CD4-positive, alpha-beta T cell (primary cell): ENCODE results near the gene E2F7. TPM values are rescaled to one million over a fixed set of nuclear protein-coding genes. Genes with fewer than 3 reads are reported as not detected.
A peak's percentile ranks its signal among the peaks of the same experiment; 100 is the strongest.

Source experiments
- ATAC-seq: fragments of 200-7000 bp; cut with Tn5 transposase; one replicate; pipeline ENCODE4 v1.10.0; 2022; ENCODE audit warnings: mild to moderate bottlenecking; ENCODE audit not compliant: poor library complexity
- CTCF ChIA-PET: fragments of 350-600 bp; sonication (Branson Sonifier 250); formaldehyde crosslinking; loops from one replicate; lab custom pipeline; 2021; ENCODE audit warnings: antibody characterized with exemption, inconsistent platforms; lab: Charles Lee
- POLR2A ChIA-PET: fragments of 350-600 bp; sonication (Branson Sonifier 250); formaldehyde crosslinking; loops from one replicate; lab custom pipeline; 2021; ENCODE audit warnings: antibody characterized with exemption, inconsistent platforms; lab: Charles Lee
- DNase-seq, 14 experiments: peaks; one replicate each; pipeline ENCODE4 v3.0.0-alpha.2; 2013 to 2020; ENCODE audit warnings: mixed read lengths in 2 of 14
- H3K27ac ChIP-seq, 2 donors: one replicate each; pipeline versions ENCODE4 v1.5.1 to v1.7.0; 2013; ENCODE audit warnings: low read length in 2 of 2, low read depth in 1 of 2, mild to moderate bottlenecking in 1 of 2
- H3K27me3 ChIP-seq, 2 experiments: 1 replicate in 1 of 2; 2 replicates in 1 of 2; pipeline versions ENCODE4 v1.6.1 to v1.7.0; 2013; ENCODE audit warnings: low read length in 2 of 2, control low read depth in 1 of 2, mild to moderate bottlenecking in 1 of 2, moderate library complexity in 1 of 2; ENCODE audit not compliant: insufficient read depth in 2 of 2, control insufficient read depth in 1 of 2
- H3K36me3 ChIP-seq: one replicate; pipeline ENCODE4 v1.6.1; 2013; ENCODE audit warnings: low read length, control low read depth; ENCODE audit not compliant: insufficient read depth
- H3K4me1 ChIP-seq: one replicate; pipeline ENCODE4 v1.6.1; 2013; ENCODE audit warnings: low read length, control low read depth; ENCODE audit not compliant: insufficient read depth
- H3K4me3 ChIP-seq: one replicate; pipeline ENCODE4 v1.5.1; 2013; ENCODE audit warnings: mild to moderate bottlenecking, low read length, moderate library complexity
- H3K9me3 ChIP-seq, 2 experiments: 1 replicate in 1 of 2; 2 replicates in 1 of 2; pipeline versions ENCODE4 v1.6.1 to v1.7.0; 2013; ENCODE audit warnings: low read length in 2 of 2, mild to moderate bottlenecking in 2 of 2, control low read depth in 1 of 2, moderate library complexity in 1 of 2; ENCODE audit not compliant: control insufficient read depth in 1 of 2, insufficient read depth in 1 of 2
- H3K27ac Mint-ChIP-seq: one replicate; pipeline ENCODE4 v1.8.0; 2020; ENCODE audit warnings: mixed read lengths
- H3K27me3 Mint-ChIP-seq: one replicate; pipeline ENCODE4 v1.8.0; 2021; ENCODE audit warnings: mixed read lengths
- H3K36me3 Mint-ChIP-seq: one replicate; pipeline ENCODE4 v1.8.0; 2021; ENCODE audit warnings: low read depth, mixed read lengths
- H3K4me1 Mint-ChIP-seq: one replicate; pipeline ENCODE4 v1.8.0; 2021; ENCODE audit warnings: low read depth, mixed read lengths
- H3K4me3 Mint-ChIP-seq: one replicate; pipeline ENCODE4 v1.8.0; 2020; ENCODE audit warnings: mild to moderate bottlenecking, mixed read lengths
- H3K9me3 Mint-ChIP-seq: one replicate; pipeline ENCODE4 v1.8.0; 2020; ENCODE audit warnings: mixed read lengths
- intact Hi-C, 2 experiments: fragments of 100-400 bp; cut with DNase I in 1 of 2; cut with micrococcal nuclease in 1 of 2; formaldehyde crosslinking; loops; one replicate each; pipeline versions ENCODE4 v1.15.1 to v1.9.0; 2023 to 2025; cut with DNase I, micrococcal nuclease
- polyA plus RNA-seq, 2 donors: library from polyadenylated mRNA; unstranded; fragments of 120-200 nt; gene quantifications; one replicate each; pipeline ENCODE4 v1.2.1, GENCODE V29; 2013
- total RNA-seq, 174 experiments: library from RNA in 2 of 174; stranded (reverse) in 2 of 174; gene quantifications; one replicate each; pipeline ENCODE4 v1.2.3 and lab custom pipeline; 2021 to 2026
- TF ChIP-seq, protein P1 (sequence below): fragments of 200-600 bp; IDR thresholded peaks from one replicate; pipeline ENCODE4 v1.8.0; 2022; ENCODE audit warnings: antibody characterized with exemption, mild to moderate bottlenecking

E2F7 gene, protein sequence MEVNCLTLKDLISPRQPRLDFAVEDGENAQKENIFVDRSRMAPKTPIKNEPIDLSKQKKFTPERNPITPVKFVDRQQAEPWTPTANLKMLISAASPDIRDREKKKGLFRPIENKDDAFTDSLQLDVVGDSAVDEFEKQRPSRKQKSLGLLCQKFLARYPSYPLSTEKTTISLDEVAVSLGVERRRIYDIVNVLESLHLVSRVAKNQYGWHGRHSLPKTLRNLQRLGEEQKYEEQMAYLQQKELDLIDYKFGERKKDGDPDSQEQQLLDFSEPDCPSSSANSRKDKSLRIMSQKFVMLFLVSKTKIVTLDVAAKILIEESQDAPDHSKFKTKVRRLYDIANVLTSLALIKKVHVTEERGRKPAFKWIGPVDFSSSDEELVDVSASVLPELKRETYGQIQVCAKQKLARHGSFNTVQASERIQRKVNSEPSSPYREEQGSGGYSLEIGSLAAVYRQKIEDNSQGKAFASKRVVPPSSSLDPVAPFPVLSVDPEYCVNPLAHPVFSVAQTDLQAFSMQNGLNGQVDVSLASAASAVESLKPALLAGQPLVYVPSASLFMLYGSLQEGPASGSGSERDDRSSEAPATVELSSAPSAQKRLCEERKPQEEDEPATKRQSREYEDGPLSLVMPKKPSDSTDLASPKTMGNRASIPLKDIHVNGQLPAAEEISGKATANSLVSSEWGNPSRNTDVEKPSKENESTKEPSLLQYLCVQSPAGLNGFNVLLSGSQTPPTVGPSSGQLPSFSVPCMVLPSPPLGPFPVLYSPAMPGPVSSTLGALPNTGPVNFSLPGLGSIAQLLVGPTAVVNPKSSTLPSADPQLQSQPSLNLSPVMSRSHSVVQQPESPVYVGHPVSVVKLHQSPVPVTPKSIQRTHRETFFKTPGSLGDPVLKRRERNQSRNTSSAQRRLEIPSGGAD
- total RNA-seq (under 1 TPM; 0.14 to 0.16 TPM), total RNA-seq (lab: John Stamatoyannopoulos, UW) (0 to 17.1 (median 0.33) reads per million in 172 experiments)
- polyA plus RNA-seq (2013, experiment 1 of 2), result 0.25 TPM
- polyA plus RNA-seq (2013, experiment 2 of 2), result 0.24 TPM

DNA sequence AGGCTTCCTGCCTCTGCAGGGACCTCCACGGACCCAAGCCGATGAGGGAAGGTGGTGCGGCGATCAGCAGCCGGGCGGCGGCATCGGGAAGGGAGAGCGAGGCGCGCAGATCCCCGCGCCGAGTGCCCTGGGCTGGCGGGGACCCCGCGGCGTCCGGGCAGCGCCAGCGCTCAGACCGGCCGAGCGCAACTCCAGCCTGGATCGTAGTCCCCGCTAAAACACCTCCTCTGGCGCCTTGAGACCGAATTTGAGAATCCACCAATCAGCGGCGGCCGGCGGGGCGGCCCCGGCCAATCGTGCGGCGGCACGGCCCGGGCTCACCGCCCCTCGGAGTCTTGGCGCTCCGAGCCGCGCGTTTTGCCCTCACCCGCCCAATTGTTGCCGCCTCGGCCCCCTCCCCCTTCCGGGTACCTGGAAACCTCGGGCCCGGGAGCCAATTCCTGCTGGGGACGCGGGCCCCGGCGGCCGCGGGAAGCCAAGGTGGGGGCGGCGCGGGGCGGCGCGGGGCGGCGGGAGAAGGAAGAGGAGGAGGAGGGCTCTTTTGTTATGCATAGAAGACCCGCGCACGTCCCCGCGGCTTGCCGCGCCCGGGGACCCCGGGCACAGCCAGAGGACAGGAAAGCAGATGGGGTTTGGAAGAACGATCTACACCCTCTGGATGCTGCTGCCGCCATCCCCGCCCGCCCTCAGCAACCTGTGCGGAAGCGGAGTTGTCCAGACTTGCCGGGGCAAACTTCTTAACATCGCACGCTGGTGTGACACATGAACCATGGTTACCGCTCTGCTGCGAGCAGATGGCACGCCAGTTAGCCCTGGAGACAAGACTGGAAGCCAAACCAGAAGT, at the start of gene E2F7:
Gene E2F7, minus strand, starts transcription at position 209 of the 844 bp plus-strand sequence. CDS start 934 bp downstream, outside the sequence.
- Histone ChIP-seq H3K4me3 (peak within 1 kb of the TSS; percentile 76), H3K4me1 (peaks cover 11% of the 10 kb centered on the region), H3K36me3 (no peaks in the 10 kb centered on the region), H3K9me3 (no peaks in the 10 kb centered on the region), H3K27ac (no peak within 1 kb of the TSS), H3K27me3 (peaks cover 7 to 18% of the 10 kb centered on the region in 2 experiments)
- Mint-ChIP-seq H3K4me1 (peaks cover 9% of the 10 kb centered on the region), H3K27ac (no peak within 1 kb of the TSS), H3K36me3 (no peaks in the 10 kb centered on the region), H3K9me3 (no peaks in the 10 kb centered on the region), H3K4me3 (peak within 1 kb of the TSS; percentile 89), H3K27me3 (peaks cover 21% of the 10 kb centered on the region)
- DNase-seq, result peak; percentile 57 to 87 (median 68)
- POLR2A ChIA-PET, result no interaction called here
- TF ChIP-seq, protein P1, sequence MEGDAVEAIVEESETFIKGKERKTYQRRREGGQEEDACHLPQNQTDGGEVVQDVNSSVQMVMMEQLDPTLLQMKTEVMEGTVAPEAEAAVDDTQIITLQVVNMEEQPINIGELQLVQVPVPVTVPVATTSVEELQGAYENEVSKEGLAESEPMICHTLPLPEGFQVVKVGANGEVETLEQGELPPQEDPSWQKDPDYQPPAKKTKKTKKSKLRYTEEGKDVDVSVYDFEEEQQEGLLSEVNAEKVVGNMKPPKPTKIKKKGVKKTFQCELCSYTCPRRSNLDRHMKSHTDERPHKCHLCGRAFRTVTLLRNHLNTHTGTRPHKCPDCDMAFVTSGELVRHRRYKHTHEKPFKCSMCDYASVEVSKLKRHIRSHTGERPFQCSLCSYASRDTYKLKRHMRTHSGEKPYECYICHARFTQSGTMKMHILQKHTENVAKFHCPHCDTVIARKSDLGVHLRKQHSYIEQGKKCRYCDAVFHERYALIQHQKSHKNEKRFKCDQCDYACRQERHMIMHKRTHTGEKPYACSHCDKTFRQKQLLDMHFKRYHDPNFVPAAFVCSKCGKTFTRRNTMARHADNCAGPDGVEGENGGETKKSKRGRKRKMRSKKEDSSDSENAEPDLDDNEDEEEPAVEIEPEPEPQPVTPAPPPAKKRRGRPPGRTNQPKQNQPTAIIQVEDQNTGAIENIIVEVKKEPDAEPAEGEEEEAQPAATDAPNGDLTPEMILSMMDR, result no peak
- peak; percentile 91 for ATAC-seq
- CTCF ChIA-PET, result no interaction called here
- intact Hi-C loops, result no loop called here

DNA sequence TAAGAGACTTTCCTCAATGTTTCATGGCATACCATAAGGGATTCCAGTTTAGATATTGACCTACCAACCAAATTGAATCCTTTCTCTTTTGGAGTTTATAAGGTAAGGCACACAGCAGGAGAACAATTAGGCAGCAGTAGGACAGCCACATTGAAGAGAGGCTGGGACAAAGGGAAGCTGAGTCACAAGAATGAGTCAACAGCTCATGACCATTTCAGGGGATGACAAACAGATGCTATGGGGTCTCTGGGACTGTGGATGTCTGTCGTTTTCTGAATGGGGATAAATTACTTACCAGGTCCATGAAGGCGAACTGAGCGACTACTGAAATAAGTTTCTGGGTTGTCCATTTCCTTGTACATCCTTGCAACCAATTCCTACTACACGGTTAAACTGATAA, 48.6 kb upstream of the E2F7 start:
- DNase-seq (no peak), ATAC-seq (no peak)
- H3K9me3 Mint-ChIP-seq, result peaks cover 4% of the 10 kb centered on the region
- Histone ChIP-seq H3K9me3 (no peaks in the 10 kb centered on the region), H3K4me1 (no peaks in the 10 kb centered on the region), H3K27ac (no peak overlapping the region), H3K36me3 (no peaks in the 10 kb centered on the region), H3K4me3 (no peak overlapping the region), H3K27me3 (no peaks in the 10 kb centered on the region)
- TF ChIP-seq, protein P1, result no peak
- no peak overlapping the region for H3K4me3 Mint-ChIP-seq
- no peaks in the 10 kb centered on the region for H3K27me3 Mint-ChIP-seq
- POLR2A ChIA-PET, result no interaction called here
- no peaks in the 10 kb centered on the region for H3K4me1 Mint-ChIP-seq
- CTCF ChIA-PET, result no interaction called here
- intact Hi-C loops, result no loop called here
- H3K27ac Mint-ChIP-seq, result no peak overlapping the region
- H3K36me3 Mint-ChIP-seq, result no peaks in the 10 kb centered on the region

DNA sequence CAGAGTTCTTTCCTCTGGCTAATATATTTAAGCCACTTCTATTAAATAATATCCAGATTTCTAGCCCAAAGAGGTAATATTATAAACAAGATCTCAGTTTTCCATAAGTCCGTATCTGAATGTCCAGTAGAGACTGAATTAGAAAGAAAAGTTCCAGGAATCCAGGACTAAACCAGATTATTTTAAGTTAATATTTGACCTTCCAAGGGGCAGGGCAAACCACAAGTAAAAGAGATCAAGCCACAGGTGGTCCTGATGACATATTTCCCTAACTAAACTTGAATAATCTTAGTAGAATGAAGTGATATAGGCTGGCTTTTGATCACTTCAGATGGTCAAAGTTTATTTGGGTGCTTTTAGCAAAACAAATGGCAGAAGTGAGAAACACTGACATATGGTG, 43.3 kb upstream of the E2F7 start:
- CTCF ChIA-PET, result no interaction called here

More for the DNA sequence above, 43.3 kb upstream of the E2F7 start:
- DNase-seq, result no peak
- no peak for ATAC-seq
- POLR2A ChIA-PET, result no interaction called here
- no peak overlapping the region for H3K4me3 Mint-ChIP-seq
- no peaks in the 10 kb centered on the region for H3K36me3 Mint-ChIP-seq
- peaks cover 4% of the 10 kb centered on the region for H3K9me3 Mint-ChIP-seq
- no peaks in the 10 kb centered on the region for H3K27me3 Mint-ChIP-seq
- no peak overlapping the region for H3K4me3 ChIP-seq
- H3K27me3 ChIP-seq, result peaks cover 0 to under 1% of the 10 kb centered on the region in 2 experiments
- no peak overlapping the region for H3K27ac ChIP-seq
- H3K36me3 ChIP-seq, result no peaks in the 10 kb centered on the region
- H3K27ac Mint-ChIP-seq, result no peak overlapping the region
- no peaks in the 10 kb centered on the region for H3K9me3 ChIP-seq
- TF ChIP-seq, protein P1, result no peak
- intact Hi-C loops, result no loop called here
- H3K4me1 ChIP-seq, result no peaks in the 10 kb centered on the region
- no peaks in the 10 kb centered on the region for H3K4me1 Mint-ChIP-seq
